Body of pancreas (tissue), 4 donors: ENCODE measurements around the gene CPT1B. TPM values are rescaled to one million over a fixed set of nuclear protein-coding genes. Genes with fewer than 3 reads are reported as not detected.

Source experiments
- ATAC-seq: fragments of 150-250 bp; one replicate; pipeline ENCODE4 v1.9.1; 2016
- DNase-seq, 4 donors: peaks; one replicate each; pipeline ENCODE4 v3.0.0-alpha.2; 2019
- H3K27ac ChIP-seq, 4 donors: fragments of 200-600 bp; sonication (generic); 1 replicate in 3 of 4; 2 replicates in 1 of 4; pipeline versions ENCODE4 v1.5.1 to v1.6.1; 2016 to 2019; ENCODE audit warnings: mild to moderate bottlenecking in 1 of 4, mixed read lengths in 1 of 4, moderate library complexity in 1 of 4
- H3K27me3 ChIP-seq, 2 donors: fragments of 200-600 bp; sonication (generic); one replicate each; pipeline ENCODE4 v1.6.0; 2016; ENCODE audit warnings: mild to moderate bottlenecking in 1 of 2
- H3K36me3 ChIP-seq, 2 donors: fragments of 200-600 bp; sonication (generic); replicated peaks in 1 of 2; 2 replicates each; pipeline ENCODE4 v1.5.1; 2016; ENCODE audit warnings: low read depth in 2 of 2; ENCODE audit not compliant: insufficient read depth in 1 of 2
- H3K4me1 ChIP-seq: fragments of 200-600 bp; sonication (generic); one replicate; pipeline ENCODE4 v1.6.0; 2016
- H3K4me3 ChIP-seq, 2 donors: fragments of 200-600 bp; sonication (generic); 1 replicate in 1 of 2; 2 replicates in 1 of 2; pipeline ENCODE4 v1.5.1; 2016 to 2019
- H3K9me3 ChIP-seq, 3 donors: fragments of 200-600 bp; sonication (generic); 1 replicate in 2 of 3; 2 replicates in 1 of 3; pipeline ENCODE4 v1.5.1; 2016
- POLR2A ChIP-seq, 3 donors: fragments of 450-650 bp; IDR thresholded peaks; one replicate each; pipeline ENCODE4 v1.6.1; 2016; ENCODE audit warnings: antibody characterized with exemption in 3 of 3, mild to moderate bottlenecking in 2 of 3
- WGBS, 2 donors: methylation state at CpG; one replicate each; pipeline ENCODE4 v1.1.5; 2017; 5-methylcytosine and 5-hydroxymethylcytosine counted together
- intact Hi-C: fragments of 100-400 bp; cut with DNase I; formaldehyde crosslinking; loops from one replicate; pipeline ENCODE4 v1.15.1; 2023
- total RNA-seq, 2 donors: library from RNA; depleted of rRNA; stranded (reverse); fragments of >200 nt; gene quantifications; one replicate each; pipeline ENCODE4 v1.1.0, GENCODE V29; 2016
- TF ChIP-seq, protein P1 (sequence below), 7 experiments: fragments of 450-650 bp in 4 of 7; fragments of 200-600 bp in 3 of 7; sonication (generic) in 3 of 7; IDR thresholded peaks; one replicate each; pipeline ENCODE4 v1.5.1; 2016 to 2019; ENCODE audit warnings: antibody characterized with exemption in 7 of 7

Gene CPT1B
- total RNA-seq, 2 donors from 2014 or later: 8.3 to 34.9 TPM

- Histone ChIP-seq H3K27ac (no peak overlapping the region), H3K36me3 (no peaks in the 10 kb centered on the region), H3K9me3 (no peaks in the 10 kb centered on the region), H3K27me3 (no peaks in the 10 kb centered on the region), H3K4me1 (peaks cover 32% of the 10 kb centered on the region), H3K4me3 (no peak overlapping the region)
- no peak for DNase-seq
- no peak for ATAC-seq
- 72 to 82% methylated on average over 5 to 8 of the region's 8 CpGs for WGBS, 2 donors
- TF ChIP-seq POLR2A (IDR thresholded peaks at IDR 0.05): no peak
- TF ChIP-seq, protein P1, sequence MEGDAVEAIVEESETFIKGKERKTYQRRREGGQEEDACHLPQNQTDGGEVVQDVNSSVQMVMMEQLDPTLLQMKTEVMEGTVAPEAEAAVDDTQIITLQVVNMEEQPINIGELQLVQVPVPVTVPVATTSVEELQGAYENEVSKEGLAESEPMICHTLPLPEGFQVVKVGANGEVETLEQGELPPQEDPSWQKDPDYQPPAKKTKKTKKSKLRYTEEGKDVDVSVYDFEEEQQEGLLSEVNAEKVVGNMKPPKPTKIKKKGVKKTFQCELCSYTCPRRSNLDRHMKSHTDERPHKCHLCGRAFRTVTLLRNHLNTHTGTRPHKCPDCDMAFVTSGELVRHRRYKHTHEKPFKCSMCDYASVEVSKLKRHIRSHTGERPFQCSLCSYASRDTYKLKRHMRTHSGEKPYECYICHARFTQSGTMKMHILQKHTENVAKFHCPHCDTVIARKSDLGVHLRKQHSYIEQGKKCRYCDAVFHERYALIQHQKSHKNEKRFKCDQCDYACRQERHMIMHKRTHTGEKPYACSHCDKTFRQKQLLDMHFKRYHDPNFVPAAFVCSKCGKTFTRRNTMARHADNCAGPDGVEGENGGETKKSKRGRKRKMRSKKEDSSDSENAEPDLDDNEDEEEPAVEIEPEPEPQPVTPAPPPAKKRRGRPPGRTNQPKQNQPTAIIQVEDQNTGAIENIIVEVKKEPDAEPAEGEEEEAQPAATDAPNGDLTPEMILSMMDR (IDR thresholded peaks at IDR 0.05): no peak
- intact Hi-C loops: no loop called here
Measured at GRCh38 chr22:50578776-50579310, 616 bp upstream of the CPT1B start.

GRCh38 chr22:50577697-50577986 is 585 bp downstream of the CPT1B start:
- Histone ChIP-seq H3K9me3 (no peaks in the 10 kb centered on the region), H3K4me1 (peaks cover 25% of the 10 kb centered on the region), H3K36me3 (no peaks in the 10 kb centered on the region), H3K4me3 (no peak overlapping the region), H3K27me3 (no peaks in the 10 kb centered on the region), H3K27ac (no peak overlapping the region)
- ATAC-seq (no peak), DNase-seq (no peak)
- TF ChIP-seq, protein P1 (IDR thresholded peaks at IDR 0.05): no peak
- intact Hi-C loops: no loop called here
- 77 to 97% methylated on average over 5 to 19 of the region's 23 CpGs for WGBS, 2 donors

GRCh38 chr22:50576806-50577696 is 1.2 kb downstream of the CPT1B start:
- WGBS, 2 donors: 84 to 89% methylated on average over 14 to 18 of the region's 18 CpGs

DNA sequence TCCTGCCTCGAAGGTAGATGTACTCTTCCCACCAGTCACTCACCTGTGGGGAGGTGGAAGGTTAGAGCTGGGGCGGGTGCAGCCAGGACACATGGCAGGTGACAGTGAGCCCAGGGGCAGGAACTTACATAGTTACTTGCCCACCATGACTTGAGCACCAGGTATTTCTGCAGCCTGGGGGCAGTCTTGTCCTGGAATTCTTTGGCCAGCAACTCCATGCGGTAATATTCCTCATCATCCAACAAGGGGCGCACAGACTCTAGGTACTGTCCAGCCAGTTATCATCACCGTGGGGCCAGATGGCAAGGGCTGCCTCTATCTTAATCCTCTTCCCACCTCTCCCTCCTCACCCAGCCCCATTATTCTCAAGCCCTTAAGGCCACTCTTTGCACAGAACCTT is 2.2 kb downstream of the CPT1B start:
- peaks cover 15% of the 10 kb centered on the region for H3K4me1 ChIP-seq
- ATAC-seq (no peak), DNase-seq (peak in 2 of 4 donors; percentile 28 to 34)
- no peak overlapping the region for H3K4me3 ChIP-seq
- no peak overlapping the region for H3K27ac ChIP-seq
- intact Hi-C loops: no loop called here
- TF ChIP-seq, protein P1 (IDR thresholded peaks at IDR 0.05): peak in 4 of 7 experiments; percentile 26 to 44 (median 33)
- TF ChIP-seq POLR2A (IDR thresholded peaks at IDR 0.05): no peak
- H3K36me3 ChIP-seq: no peaks in the 10 kb centered on the region
- no peaks in the 10 kb centered on the region for H3K27me3 ChIP-seq
- 50 to 66% methylated on average over 4 to 5 of the region's 5 CpGs for WGBS, 2 donors
- H3K9me3 ChIP-seq: no peaks in the 10 kb centered on the region

More at GRCh38 chr22:50576806-50577696, 1.2 kb downstream of the CPT1B start:
- intact Hi-C loops: no loop called here
- TF ChIP-seq, protein P1 (IDR thresholded peaks at IDR 0.05): no peak
- no peak for TF ChIP-seq POLR2A (IDR thresholded peaks at IDR 0.05)
- ATAC-seq: no peak
- H3K4me3 ChIP-seq: no peak overlapping the region
- no peak for DNase-seq
- H3K4me1 ChIP-seq: peaks cover 25% of the 10 kb centered on the region
- H3K9me3 ChIP-seq: no peaks in the 10 kb centered on the region
- no peaks in the 10 kb centered on the region for H3K27me3 ChIP-seq
- H3K36me3 ChIP-seq: no peaks in the 10 kb centered on the region
- H3K27ac ChIP-seq: no peak overlapping the region
